ENCODE measurements around the gene ANXA11.

DNA sequence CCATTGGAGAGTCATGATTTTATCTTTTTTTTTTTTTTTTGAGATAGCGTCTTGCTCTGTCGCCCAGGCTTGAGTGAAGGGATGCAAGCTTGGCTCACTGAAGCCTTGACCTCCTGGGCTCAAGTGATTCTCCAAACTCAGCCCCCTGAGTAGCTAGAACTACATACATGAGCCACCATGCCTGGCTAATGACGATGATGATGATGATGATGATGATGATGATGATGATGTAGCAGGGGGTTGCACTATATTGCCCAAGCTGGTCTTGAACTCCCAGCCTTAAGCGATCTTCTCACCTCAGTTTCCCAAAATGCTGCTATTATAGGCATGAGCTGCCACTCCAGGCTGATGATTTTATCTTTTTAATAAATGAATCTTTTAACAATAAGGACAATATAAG, 86.7 kb downstream of the ANXA11 start:
- no peak for TF ChIP-seq CTCF (IDR thresholded peaks at IDR 0.05; ENCODE audit: borderline replicate concordance, extremely low read depth, low read length, poor library complexity, severe bottlenecking)
- TF ChIP-seq EZH2 (IDR thresholded peaks at IDR 0.05; ENCODE audit: borderline replicate concordance, low read depth, low read length, severe bottlenecking), result no peak

All from DND-41 (cell line).